Activated CD4-positive, CD25-positive, alpha-beta regulatory T cell treated with anti-CD3 and anti-CD28 coated beads, Interleukin-2, amount 50 U/mL, for 24 hours (primary cell): ENCODE results near the gene LINGO3.

Experiments
- ATAC-seq, 2 donors: fragments of 150-1000 bp; cut with Tn5 transposase; one replicate each; pipeline ENCODE4 v1.10.0; 2021; ENCODE audit warnings: mild to moderate bottlenecking in 1 of 2, moderate library complexity in 1 of 2

Gene LINGO3

DNA sequence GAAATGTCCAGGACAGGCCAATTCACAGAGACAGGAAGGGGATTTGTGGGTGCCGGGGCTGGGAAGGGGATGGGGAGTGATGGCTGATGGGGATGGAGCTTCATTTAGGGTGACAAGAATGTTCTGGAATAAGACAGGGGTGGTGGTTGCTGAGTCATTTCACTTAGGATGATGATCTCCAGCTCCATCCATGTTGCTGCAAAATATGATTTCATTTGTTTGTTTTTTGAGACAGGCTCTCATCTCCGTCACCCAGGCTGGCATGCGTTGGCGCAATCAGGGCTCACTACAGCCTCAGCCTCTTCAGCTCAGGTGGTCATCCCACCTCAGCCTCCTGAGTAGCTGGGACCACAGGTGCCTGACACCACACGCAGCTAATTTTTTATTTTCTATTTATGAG, 48.6 kb downstream of the LINGO3 start:
- ATAC-seq, result no peak
